H1 (cell line): ENCODE data around the gene PPFIA2. TPM values are rescaled to one million over a fixed set of nuclear protein-coding genes. Genes with fewer than 3 reads are reported as not detected.

Experiments
- ATF2 ChIP-seq: IDR thresholded peaks from 2 replicates; pipeline ENCODE4 v1.6.1; 2012; ENCODE audit warnings: low read length, inconsistent platforms
- CBX5 ChIP-seq: fragments of 300-800, 300-1000 bp; sonication (generic); IDR thresholded peaks from 2 replicates; pipeline ENCODE4 v1.7.1; 2016; ENCODE audit warnings: antibody characterized with exemption, low read length, low read depth
- FOSL1 ChIP-seq: IDR thresholded peaks from 2 replicates; pipeline ENCODE4 v1.6.1; 2011; ENCODE audit warnings: mild to moderate bottlenecking, low read depth, low read length, moderate library complexity; ENCODE audit not compliant: insufficient read depth
- HDAC2 ChIP-seq, 2 experiments: fragments of 300-600 bp in 1 of 2; sonication (generic) in 1 of 2; IDR thresholded peaks; 2 replicates each; pipeline ENCODE4 v1.6.1; 2011 to 2012; ENCODE audit warnings: low read depth in 2 of 2, low read length in 2 of 2, mild to moderate bottlenecking in 2 of 2, moderate library complexity in 2 of 2, borderline replicate concordance in 1 of 2, inconsistent platforms in 1 of 2
- HDAC6 ChIP-seq: IDR thresholded peaks from one replicate; pipeline ENCODE4 v1.7.1; 2012; ENCODE audit warnings: low read depth, mild to moderate bottlenecking, inconsistent platforms, low read length, moderate library complexity
- JUND ChIP-seq: IDR thresholded peaks from 2 replicates; pipeline ENCODE4 v1.6.1; 2011; ENCODE audit warnings: mild to moderate bottlenecking, improper control_type of control experiment, low read length
- RAD21 ChIP-seq, 2 experiments: IDR thresholded peaks in 1 of 2; conservative IDR thresholded peaks in 1 of 2; 2 replicates each; pipeline ENCODE4 v1.6.1; 2011; ENCODE audit warnings: low read depth in 2 of 2, low read length in 2 of 2, improper control_type of control experiment in 1 of 2, inconsistent platforms in 1 of 2, mild to moderate bottlenecking in 1 of 2, moderate library complexity in 1 of 2
- TCF12 ChIP-seq: IDR thresholded peaks from 2 replicates; pipeline ENCODE4 v1.6.1; 2011; ENCODE audit warnings: low read depth, mild to moderate bottlenecking, low read length
- YY1 ChIP-seq: IDR thresholded peaks from 2 replicates; pipeline ENCODE4 v1.6.1; 2011; ENCODE audit warnings: low read depth, mild to moderate bottlenecking, low read length
- polyA plus RNA-seq, 7 experiments: library from polyadenylated mRNA; depleted of rRNA in 3 of 7; stranded (reverse) in 5 of 7; unstranded in 2 of 7; fragments of >200 nt in 5 of 7; fragments of 200-250 nt in 2 of 7; gene quantifications; 1 replicate in 5 of 7; 2 replicates in 1 of 7; 4 replicates in 1 of 7; pipeline versions ENCODE4 v1.2.1 to v1.2.3, GENCODE V29; 2011 to 2013; ENCODE audit warnings: missing spikeins in 2 of 7, mixed read lengths in 2 of 7
- total RNA-seq: library from RNA; stranded (reverse); fragmentation: NEBNext Ultra II Directional; extraction: Animal tissue kit (Norgen Biotek cat#: 25700); gene quantifications from 2 replicates; pipeline ENCODE4 v1.2.1, GENCODE V29; 2021

The PPFIA2 gene
- total and polyA plus RNA-seq, 2 of the 8 experiments (the other 6 are each of a cell fraction or from before 2014, with no cell fraction given): 1.2 to 1.8 TPM

GRCh38 chr12:81378601-81379285 lies 380.4 kb downstream of the PPFIA2 start (continued):
- TF ChIP-seq ATF2 (no peak), FOSL1 (no peak), HDAC6 (no peak), JUND (no peak), CBX5 (no peak), RAD21 (IDR thresholded peaks at IDR 0.05 in 1 of 2, conservative IDR thresholded peaks at IDR 0.05 in 1 of 2; ENCODE audit: low read depth in 2 of 2, low read length in 2 of 2) (no peak), YY1 (no peak), HDAC2 (IDR thresholded peaks at IDR 0.05; ENCODE audit: borderline replicate concordance in 1 of 2, low read depth in 2 of 2, low read length in 2 of 2) (no peak), TCF12 (no peak)
